Mesodermal cell (in vitro differentiated cells): ENCODE results near the gene FYCO1.

Experiments used
- H3K27ac ChIP-seq: 2 replicates; pipeline ENCODE4 v1.7.0; 2013; ENCODE audit warnings: mild to moderate bottlenecking, low read depth, low read length, moderate library complexity; ENCODE audit not compliant: severe bottlenecking
- H3K36me3 ChIP-seq: 2 replicates; pipeline ENCODE4 v1.7.1; 2013; ENCODE audit warnings: mild to moderate bottlenecking, low read length, moderate library complexity; ENCODE audit not compliant: control insufficient read depth, insufficient read depth
- H3K4me1 ChIP-seq: one replicate; pipeline ENCODE4 v1.7.1; 2013; ENCODE audit warnings: mild to moderate bottlenecking, low read length; ENCODE audit not compliant: insufficient read depth, control insufficient read depth, poor library complexity, severe bottlenecking
- H3K4me3 ChIP-seq: 2 replicates; pipeline ENCODE4 v1.7.0; 2013; ENCODE audit warnings: low read length, control low read depth, mild to moderate bottlenecking; ENCODE audit not compliant: insufficient read depth, poor library complexity, severe bottlenecking; ENCODE audit errors: extremely low read depth
- H3K9me3 ChIP-seq: 2 replicates; pipeline ENCODE4 v1.7.1; 2013; ENCODE audit warnings: mild to moderate bottlenecking, low read length, moderate library complexity; ENCODE audit not compliant: control insufficient read depth
- WGBS, 2 experiments: methylation state at CpG; one replicate each; pipeline ENCODE4 v1.1.5; 2013; ENCODE audit warnings: missing lambda C conversion rate in 2 of 2; ENCODE audit not compliant: insufficient coverage in 2 of 2; 5-methylcytosine and 5-hydroxymethylcytosine counted together

Gene FYCO1

GRCh38 chr3:45964139-45964538 lies 31.5 kb downstream of the FYCO1 start:
- H3K9me3 ChIP-seq: no peaks in the 10 kb centered on the region

DNA sequence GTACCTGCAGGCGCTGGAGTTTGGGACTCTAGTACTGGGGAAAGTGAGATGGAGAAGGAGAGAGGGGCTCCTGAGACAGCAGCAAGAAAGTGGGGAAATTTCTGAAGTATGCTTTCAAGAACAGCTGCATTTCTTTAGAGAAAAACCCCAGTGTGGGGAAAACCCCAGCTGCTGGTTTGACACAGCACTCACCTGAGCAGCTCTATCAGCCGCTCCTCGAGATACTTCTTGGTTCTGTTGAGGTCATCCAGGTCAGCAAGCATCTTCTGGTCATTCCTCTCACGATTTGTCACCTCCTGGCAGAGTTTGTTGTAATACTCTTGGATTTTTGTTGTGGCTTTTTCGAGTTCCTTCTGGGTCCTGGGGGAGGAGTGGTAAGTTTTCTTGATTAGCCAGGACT lies 33.6 kb downstream of the FYCO1 start:
- Histone ChIP-seq H3K27ac (no peak overlapping the region), H3K36me3 (peaks cover 85% of the 10 kb centered on the region), H3K4me1 (no peaks in the 10 kb centered on the region), H3K9me3 (no peaks in the 10 kb centered on the region), H3K4me3 (no peak overlapping the region)
- 92% methylated on average over 2 to 3 of the region's 5 CpGs for WGBS, 2 experiments

More at GRCh38 chr3:45964139-45964538, 31.5 kb downstream of the FYCO1 start:
- 89 to 90% methylated on average over 6 to 7 of the region's 8 CpGs for WGBS, 2 experiments
- Histone ChIP-seq H3K4me3 (no peak overlapping the region), H3K4me1 (peaks cover 7% of the 10 kb centered on the region), H3K36me3 (peaks cover 88% of the 10 kb centered on the region), H3K27ac (no peak overlapping the region)

GRCh38 chr3:45960289-45960688 lies 35.3 kb downstream of the FYCO1 start:
- WGBS, 2 experiments: 89 to 100% methylated on average over 2 of the region's 2 CpGs
- H3K27ac ChIP-seq: no peak overlapping the region
- H3K36me3 ChIP-seq: peaks cover 75% of the 10 kb centered on the region
- no peaks in the 10 kb centered on the region for H3K4me1 ChIP-seq
- no peaks in the 10 kb centered on the region for H3K9me3 ChIP-seq
- H3K4me3 ChIP-seq: no peak overlapping the region

- no peak overlapping the region for H3K4me3 ChIP-seq
- H3K27ac ChIP-seq: no peak overlapping the region
- H3K4me1 ChIP-seq: no peaks in the 10 kb centered on the region
- no peaks in the 10 kb centered on the region for H3K9me3 ChIP-seq
- 93 to 94% methylated on average over 6 to 7 of the region's 7 CpGs for WGBS, 2 experiments
- H3K36me3 ChIP-seq: peaks cover 76% of the 10 kb centered on the region
Measured at GRCh38 chr3:45959201-45959600, 36.4 kb downstream of the FYCO1 start.

GRCh38 chr3:45958321-45958791 lies 37.3 kb downstream of the FYCO1 start:
- 96% methylated on average over 4 to 6 of the region's 6 CpGs for WGBS, 2 experiments

GRCh38 chr3:45957586-45957985 lies 38.0 kb downstream of the FYCO1 start:
- Histone ChIP-seq H3K27ac (no peak overlapping the region), H3K9me3 (no peaks in the 10 kb centered on the region), H3K4me1 (no peaks in the 10 kb centered on the region), H3K36me3 (peaks cover 78% of the 10 kb centered on the region), H3K4me3 (no peak overlapping the region)
- 90 to 97% methylated on average over 3 to 4 of the region's 5 CpGs for WGBS, 2 experiments

More at GRCh38 chr3:45958321-45958791, 37.3 kb downstream of the FYCO1 start:
- H3K4me3 ChIP-seq: no peak overlapping the region
- H3K9me3 ChIP-seq: no peaks in the 10 kb centered on the region
- H3K36me3 ChIP-seq: peaks cover 78% of the 10 kb centered on the region
- H3K4me1 ChIP-seq: no peaks in the 10 kb centered on the region
- no peak overlapping the region for H3K27ac ChIP-seq

DNA sequence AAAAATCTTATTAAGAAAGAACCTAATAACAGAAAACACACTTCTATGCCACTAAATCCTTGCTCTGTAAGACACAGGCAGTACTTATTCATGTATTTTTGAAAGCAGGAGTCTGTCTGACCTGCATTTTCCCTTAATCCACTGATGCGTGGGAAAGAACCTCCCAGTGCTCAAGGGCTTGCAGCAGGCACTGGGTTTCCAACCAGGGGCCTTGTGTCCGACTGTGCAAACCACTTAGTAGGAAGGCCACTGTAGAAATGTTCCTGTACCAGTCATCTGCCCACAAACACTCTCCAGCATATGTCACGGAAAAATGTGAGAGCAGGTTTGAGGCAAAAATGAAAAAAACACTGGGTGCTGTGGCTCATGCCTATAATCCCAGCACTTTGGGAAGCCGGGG lies 39.9 kb downstream of the FYCO1 start:
- H3K36me3 ChIP-seq: peaks cover 75% of the 10 kb centered on the region
- H3K4me1 ChIP-seq: no peaks in the 10 kb centered on the region
- no peak overlapping the region for H3K27ac ChIP-seq
- 100% methylated on average over 3 to 4 of the region's 4 CpGs for WGBS, 2 experiments
- no peaks in the 10 kb centered on the region for H3K9me3 ChIP-seq
- no peak overlapping the region for H3K4me3 ChIP-seq

DNA sequence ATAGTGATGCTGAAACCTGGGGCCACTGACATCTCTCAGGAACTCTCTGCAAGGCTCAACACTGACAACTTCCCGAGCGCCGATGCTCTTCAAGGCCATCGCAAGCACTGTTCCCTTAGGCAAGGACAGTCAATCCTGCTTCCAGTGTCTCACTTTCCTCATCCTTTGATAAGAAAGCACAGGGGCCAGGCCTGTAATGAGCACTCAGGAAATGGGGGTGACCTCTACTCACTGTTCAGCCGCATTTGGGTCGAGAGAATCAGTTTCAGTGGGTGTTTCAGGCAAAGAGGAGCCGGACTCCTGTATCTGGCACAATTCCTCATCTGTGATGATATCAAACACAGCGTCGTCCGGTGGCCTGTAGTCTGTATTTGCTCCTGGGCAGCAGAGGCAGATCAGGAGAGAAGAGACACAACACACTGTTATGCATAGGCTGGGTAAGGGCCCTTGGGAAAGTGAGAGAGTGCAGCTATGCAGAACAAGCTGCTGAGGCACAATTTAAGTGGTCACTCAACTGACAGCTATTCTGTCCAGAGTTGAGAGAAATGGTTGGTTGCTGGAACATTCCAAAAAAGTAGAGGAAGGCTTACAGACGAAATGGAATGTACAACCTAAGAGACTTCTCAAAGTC lies 40.5 kb downstream of the FYCO1 start:
- Histone ChIP-seq H3K36me3 (peaks cover 71% of the 10 kb centered on the region), H3K4me1 (no peaks in the 10 kb centered on the region), H3K9me3 (no peaks in the 10 kb centered on the region), H3K4me3 (no peak overlapping the region), H3K27ac (no peak overlapping the region)
- 87 to 92% methylated on average over 10 to 11 of the region's 11 CpGs for WGBS, 2 experiments

DNA sequence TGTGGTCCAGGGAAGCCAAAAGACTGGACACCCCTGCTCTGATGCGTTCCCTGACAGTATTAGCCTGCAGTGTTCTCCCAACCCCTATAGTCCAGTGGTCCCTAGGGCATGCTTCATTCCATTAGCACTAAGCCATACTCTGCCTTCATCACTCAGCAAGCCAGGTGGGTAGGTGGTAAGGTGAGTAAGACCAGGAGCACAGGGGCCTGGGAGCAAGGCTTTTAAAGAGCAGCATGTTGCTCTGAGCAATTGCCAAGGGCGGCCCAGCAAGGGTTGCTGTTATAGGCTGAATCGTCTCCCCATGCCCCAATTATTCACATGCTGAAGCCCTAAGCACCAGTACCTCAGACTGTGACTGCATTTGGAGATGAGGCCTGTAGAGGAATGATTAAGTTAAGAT lies 41.3 kb downstream of the FYCO1 start:
- H3K27ac ChIP-seq: no peak overlapping the region
- peaks cover 68% of the 10 kb centered on the region for H3K36me3 ChIP-seq
- H3K4me1 ChIP-seq: no peaks in the 10 kb centered on the region
- 92 to 100% methylated on average over 2 to 3 of the region's 3 CpGs for WGBS, 2 experiments
- H3K9me3 ChIP-seq: no peaks in the 10 kb centered on the region
- no peak overlapping the region for H3K4me3 ChIP-seq

DNA sequence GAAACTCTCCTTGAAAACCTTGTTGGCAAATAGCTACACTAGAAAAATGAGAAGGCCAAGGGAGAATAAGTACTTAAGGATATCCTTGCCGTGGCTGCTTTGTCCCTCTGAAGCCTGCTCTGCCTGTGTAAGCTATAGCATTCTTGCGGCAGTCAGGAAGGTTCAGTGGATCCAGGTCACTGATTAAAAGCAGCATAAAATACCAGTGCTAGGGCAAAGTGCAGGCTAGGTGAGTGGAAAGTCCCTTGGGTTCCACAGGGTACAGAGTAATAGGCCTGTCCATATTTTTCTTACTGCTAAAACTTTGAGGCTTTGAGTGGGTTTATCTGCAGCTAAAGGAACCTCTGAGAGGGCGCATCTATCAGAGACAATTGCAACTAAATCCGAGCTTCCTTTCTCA lies 42.1 kb downstream of the FYCO1 start:
- peaks cover 65% of the 10 kb centered on the region for H3K36me3 ChIP-seq
- H3K4me3 ChIP-seq: no peak overlapping the region
- no peaks in the 10 kb centered on the region for H3K9me3 ChIP-seq
- 89 to 91% methylated on average over 4 of the region's 4 CpGs for WGBS, 2 experiments
- H3K4me1 ChIP-seq: no peaks in the 10 kb centered on the region
- H3K27ac ChIP-seq: no peak overlapping the region

DNA sequence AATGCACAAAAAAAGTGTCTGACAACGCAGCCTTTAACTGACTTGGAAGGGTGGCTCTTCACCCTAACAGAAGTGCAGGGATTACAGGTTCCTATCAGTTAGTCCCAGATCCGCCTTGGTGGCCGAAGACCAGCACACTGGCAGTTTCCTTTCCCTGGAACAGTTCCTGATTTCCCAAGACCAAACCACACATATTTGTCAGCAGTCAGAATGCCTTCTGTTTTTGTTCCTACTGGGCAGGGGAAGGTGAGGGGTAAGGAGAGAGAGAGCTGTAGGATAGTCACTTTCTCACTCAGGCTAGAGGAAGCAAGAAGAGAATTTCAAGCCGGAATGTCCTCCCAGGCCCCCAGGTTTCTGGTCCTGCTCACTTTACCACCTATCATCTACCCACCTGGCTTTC lies 43.2 kb downstream of the FYCO1 start:
- Histone ChIP-seq H3K9me3 (no peaks in the 10 kb centered on the region), H3K4me3 (no peak overlapping the region), H3K27ac (no peak overlapping the region), H3K36me3 (peaks cover 72% of the 10 kb centered on the region), H3K4me1 (no peaks in the 10 kb centered on the region)
- 76 to 86% methylated on average over 2 to 3 of the region's 4 CpGs for WGBS, 2 experiments
